IMR-90 (cell line): ENCODE results near the gene ST3GAL5. TPM values are rescaled to one million over a fixed set of nuclear protein-coding genes. Genes with fewer than 3 reads are reported as not detected.

Experiments used
- ATAC-seq: fragments of 200-7000 bp; cut with Tn5 transposase; 2 replicates; pipeline ENCODE4 v1.9.1; 2020; ENCODE audit warnings: low read depth, mild to moderate bottlenecking, moderate library complexity
- BruUV-seq: library from RNA; stranded (reverse); fragments of 400-500 nt; replicated peaks from 2 replicates; lab custom pipeline; 2021; lab: Mats Ljungman, UMichigan
- CTCF ChIA-PET: fragments of 300-600 bp; formaldehyde crosslinking; extraction: SDS; loops from one replicate; lab custom pipeline; 2021; ENCODE audit warnings: antibody characterized with exemption; lab: Yijun Ruan, JAX
- POLR2A ChIA-PET: fragments of 300-600 bp; sonication (Branson Sonifier 250); formaldehyde crosslinking; loops from one replicate; lab custom pipeline; 2022; ENCODE audit warnings: antibody characterized with exemption; ENCODE audit not compliant: unreplicated experiment; lab: Charles Lee
- DNase-seq: peaks from one replicate; pipeline ENCODE4 v3.0.0; 2013
- H2AFZ ChIP-seq: replicated peaks from 2 replicates; pipeline ENCODE3; 2013; ENCODE audit warnings: low read length, mild to moderate bottlenecking; ENCODE audit not compliant: poor library complexity
- H2AK5ac ChIP-seq: 2 replicates; pipeline ENCODE4 v1.6.1; 2013; ENCODE audit warnings: low read depth, low read length, inconsistent platforms
- H2AK9ac ChIP-seq: replicated peaks from 2 replicates; pipeline ENCODE3; 2013; ENCODE audit warnings: mild to moderate bottlenecking, low read depth, low read length, moderate library complexity; ENCODE audit not compliant: poor library complexity
- H2BK120ac ChIP-seq: 2 replicates; pipeline ENCODE4 v1.6.1; 2013; ENCODE audit warnings: low read depth, low read length, inconsistent platforms
- H2BK15ac ChIP-seq: 3 replicates; pipeline ENCODE4 v1.6.1; 2013; ENCODE audit warnings: low read depth, low read length, inconsistent platforms
- H2BK20ac ChIP-seq: 2 replicates; pipeline ENCODE4 v1.6.1; 2013; ENCODE audit warnings: low read depth, mild to moderate bottlenecking, inconsistent platforms, low read length, moderate library complexity
- H2BK5ac ChIP-seq: 2 replicates; pipeline ENCODE4 v1.6.1; 2013; ENCODE audit warnings: mild to moderate bottlenecking, low read depth, low read length, inconsistent platforms; ENCODE audit not compliant: poor library complexity, severe bottlenecking
- H3K14ac ChIP-seq: replicated peaks from 2 replicates; pipeline ENCODE4 v1.6.1; 2013; ENCODE audit warnings: low read depth, low read length, inconsistent platforms
- H3K18ac ChIP-seq: 2 replicates; pipeline ENCODE4 v1.6.1; 2013; ENCODE audit warnings: low read depth, low read length, control low read depth
- H3K23ac ChIP-seq: 2 replicates; pipeline ENCODE4 v1.6.1; 2013; ENCODE audit warnings: low read depth, low read length, inconsistent platforms
- H3K27ac ChIP-seq: 2 replicates; pipeline ENCODE4 v1.5.1; 2013; ENCODE audit warnings: mild to moderate bottlenecking, control low read depth, low read length; ENCODE audit not compliant: insufficient read depth
- H3K27me3 ChIP-seq: 2 replicates; pipeline ENCODE4 v1.6.1; 2013; ENCODE audit warnings: low read length; ENCODE audit not compliant: control insufficient read depth, insufficient read depth
- H3K36me3 ChIP-seq: 2 replicates; pipeline ENCODE4 v1.6.1; 2013; ENCODE audit warnings: low read length, mixed read lengths; ENCODE audit not compliant: control insufficient read depth, insufficient read depth
- H3K4ac ChIP-seq: 2 replicates; pipeline ENCODE4 v1.6.1; 2013; ENCODE audit warnings: low read depth, low read length, inconsistent platforms
- H3K4me1 ChIP-seq: 2 replicates; pipeline ENCODE4 v1.6.1; 2013; ENCODE audit warnings: low read length, mixed read lengths; ENCODE audit not compliant: control insufficient read depth, insufficient read depth
- H3K4me2 ChIP-seq: 2 replicates; pipeline ENCODE4 v1.6.1; 2013; ENCODE audit warnings: low read depth, mild to moderate bottlenecking, control low read depth, low read length, moderate library complexity
- H3K4me3 ChIP-seq: 2 replicates; pipeline ENCODE4 v1.5.1; 2013; ENCODE audit warnings: low read depth, mild to moderate bottlenecking, control low read depth, low read length, moderate library complexity; ENCODE audit not compliant: insufficient read depth
- H3K56ac ChIP-seq: 2 replicates; pipeline ENCODE4 v1.6.1; 2013; ENCODE audit warnings: low read length, inconsistent platforms; ENCODE audit not compliant: insufficient read depth; ENCODE audit errors: extremely low read depth
- H3K79me1 ChIP-seq, 2 experiments: 2 replicates each; pipeline ENCODE4 v1.6.1; 2013; ENCODE audit warnings: low read length in 2 of 2, inconsistent platforms in 1 of 2, low read depth in 1 of 2
- H3K9ac ChIP-seq: 2 replicates; pipeline ENCODE4 v1.6.1; 2013; ENCODE audit warnings: low read depth, low read length, control low read depth
- H3K9me1 ChIP-seq: 2 replicates; pipeline ENCODE4 v1.6.1; 2013; ENCODE audit warnings: low read length, inconsistent platforms; ENCODE audit not compliant: insufficient read depth
- H3K9me3 ChIP-seq: 2 replicates; pipeline ENCODE4 v1.6.1; 2013; ENCODE audit warnings: low read length; ENCODE audit not compliant: control insufficient read depth, insufficient read depth
- H4K20me1 ChIP-seq: 2 replicates; pipeline ENCODE4 v1.6.1; 2013; ENCODE audit warnings: low read length, inconsistent platforms; ENCODE audit not compliant: insufficient read depth
- H4K5ac ChIP-seq: 2 replicates; pipeline ENCODE4 v1.6.1; 2013; ENCODE audit warnings: mild to moderate bottlenecking, low read depth, low read length, control low read depth
- H4K8ac ChIP-seq, 2 experiments: 2 replicates each; pipeline ENCODE4 v1.6.1; 2013; ENCODE audit warnings: low read depth in 2 of 2, low read length in 2 of 2, control low read depth in 1 of 2, inconsistent platforms in 1 of 2
- H4K91ac ChIP-seq: 2 replicates; pipeline ENCODE4 v1.6.1; 2013; ENCODE audit warnings: low read depth, low read length, inconsistent platforms; ENCODE audit not compliant: insufficient read depth
- BHLHE40 ChIP-seq: fragments of 150-350 bp; IDR thresholded peaks from 2 replicates; pipeline ENCODE4 v1.6.1; 2016; ENCODE audit warnings: mild to moderate bottlenecking, low read depth, low read length
- CEBPB ChIP-seq: IDR thresholded peaks from 2 replicates; pipeline ENCODE4 v1.6.1; 2012; ENCODE audit warnings: low read depth, low read length, improper control_type of control experiment
- CHD1 ChIP-seq: IDR thresholded peaks from 2 replicates; pipeline ENCODE4 v1.6.1; 2012; ENCODE audit warnings: low read depth, low read length, improper control_type of control experiment
- CTCF ChIP-seq: conservative IDR thresholded peaks from 2 replicates; pipeline ENCODE4 v1.5.1; 2012; ENCODE audit warnings: mild to moderate bottlenecking, low read depth, low read length, improper control_type of control experiment
- FOS ChIP-seq: fragments of 150-350 bp; IDR thresholded peaks from 2 replicates; pipeline ENCODE4 v1.6.1; 2016; ENCODE audit warnings: low read depth, low read length
- MAFK ChIP-seq: IDR thresholded peaks from 2 replicates; pipeline ENCODE4 v1.6.1; 2012; ENCODE audit warnings: low read depth, low read length, improper control_type of control experiment
- MAZ ChIP-seq: IDR thresholded peaks from 2 replicates; pipeline ENCODE4 v1.6.1; 2012; ENCODE audit warnings: low read depth, mild to moderate bottlenecking, low read length, improper control_type of control experiment, moderate library complexity, borderline replicate concordance
- MXI1 ChIP-seq: IDR thresholded peaks from 2 replicates; pipeline ENCODE4 v1.6.1; 2012; ENCODE audit warnings: low read depth, mild to moderate bottlenecking, low read length, moderate library complexity, borderline replicate concordance
- NFE2L2 ChIP-seq: fragments of 150-350 bp; IDR thresholded peaks from 2 replicates; pipeline ENCODE4 v1.6.1; 2016; ENCODE audit warnings: low read depth, mild to moderate bottlenecking, low read length
- POLR2A ChIP-seq: IDR thresholded peaks from 2 replicates; pipeline ENCODE4 v1.6.1; 2012; ENCODE audit warnings: mild to moderate bottlenecking, low read depth, low read length
- RAD21 ChIP-seq: IDR thresholded peaks from 2 replicates; pipeline ENCODE4 v1.6.1; 2012; ENCODE audit warnings: low read length, improper control_type of control experiment
- RCOR1 ChIP-seq: IDR thresholded peaks from 2 replicates; pipeline ENCODE4 v1.6.1; 2012; ENCODE audit warnings: mild to moderate bottlenecking, low read length, improper control_type of control experiment; ENCODE audit not compliant: insufficient replicate concordance
- RFX5 ChIP-seq: IDR thresholded peaks from 2 replicates; pipeline ENCODE4 v1.8.0; 2012; ENCODE audit warnings: low read depth, mild to moderate bottlenecking, low read length, moderate library complexity
- SMC3 ChIP-seq: fragments of 150-350 bp; IDR thresholded peaks from 2 replicates; pipeline ENCODE4 v1.6.1; 2016; ENCODE audit warnings: low read depth, mild to moderate bottlenecking, antibody characterized with exemption, low read length, moderate library complexity
- WGBS, 2 experiments: methylation state at CpG; one replicate each; pipeline versions ENCODE4 v1.1.5 to v1.1.7; 2013; ENCODE audit warnings: missing lambda C conversion rate in 2 of 2; ENCODE audit not compliant: insufficient read length in 1 of 2; ENCODE audit errors: extremely low coverage in 2 of 2; 5-methylcytosine and 5-hydroxymethylcytosine counted together
- dilution Hi-C: fragments of 300-500 bp; cut with HindIII; formaldehyde crosslinking; loops from one replicate; pipeline ENCODE4 v1.14.3; 2018; ENCODE audit warnings: low sequenced_read_pairs; ENCODE audit not compliant: unreplicated experiment
- in situ Hi-C: fragments of 300-500 bp; cut with MboI; formaldehyde crosslinking; loops from 3 replicates; pipeline ENCODE4 v1.14.3; 2019; ENCODE audit warnings: low sequenced_read_pairs, inconsistent platforms, mixed read lengths
- intact Hi-C: fragments of 100-400 bp; cut with micrococcal nuclease; formaldehyde crosslinking; loops from 2 replicates; pipeline ENCODE4 v1.10.0; 2022
- polyA plus RNA-seq, 3 experiments: library from polyadenylated mRNA; depleted of rRNA; stranded (reverse); fragments of >200 nt; gene quantifications; 2 replicates each; pipeline ENCODE4 v1.2.3, GENCODE V29; 2012; ENCODE audit warnings: low replicate concordance in 1 of 3
- total RNA-seq: library from RNA; depleted of rRNA; stranded (reverse); fragments of >200 nt; gene quantifications from 2 replicates; pipeline ENCODE4 v1.2.3, GENCODE V29; 2012
- TF ChIP-seq, protein P1 (sequence below): fragments of 150-350 bp; IDR thresholded peaks from 2 replicates; pipeline ENCODE4 v1.6.1; 2016; ENCODE audit warnings: low read depth, mild to moderate bottlenecking, low read length, moderate library complexity, borderline replicate concordance
- TF ChIP-seq, protein P2 (sequence below): fragments of 150-350 bp; IDR thresholded peaks from 2 replicates; pipeline ENCODE4 v1.6.1; 2017; ENCODE audit warnings: mild to moderate bottlenecking, antibody characterized with exemption, low read length, low read depth

The ST3GAL5 gene
- total and polyA plus RNA-seq, 2 of the 4 experiments (the other 2 are of a cell fraction) = 16.8 to 21.0 TPM

DNA sequence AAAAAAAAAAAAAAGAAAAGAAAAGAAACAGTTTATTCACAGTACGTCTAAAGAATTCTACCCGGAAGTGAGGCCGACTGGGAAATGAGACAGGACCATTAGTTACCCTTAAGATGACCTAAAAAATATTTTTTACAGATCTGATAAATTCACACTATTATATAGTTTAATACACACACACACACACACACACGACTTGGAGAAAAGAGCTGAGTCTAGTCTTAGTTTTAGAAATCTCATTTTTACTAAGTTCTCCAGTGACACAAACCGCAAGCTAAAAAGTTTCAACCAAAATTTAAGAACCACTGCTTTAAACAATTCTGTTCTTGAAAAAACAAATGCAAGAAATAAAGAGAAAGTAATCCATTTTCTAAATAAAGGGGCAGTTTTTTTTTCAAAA, 27.1 kb downstream of the ST3GAL5 start:
- Histone ChIP-seq H4K8ac (no peak overlapping the region), H3K79me1 (peaks cover 0 to 3% of the 10 kb centered on the region in 2 experiments; a peak in 1 of 4 replicates), H4K5ac (no peak overlapping the region), H2AFZ (no peak overlapping the region), H2BK120ac (no peak overlapping the region), H3K9me3 (no peaks in the 10 kb centered on the region), H3K14ac (no peak overlapping the region), H4K20me1 (peaks cover 4% of the 10 kb centered on the region; the same call in 1 of the 2 replicates), H2BK15ac (no peak overlapping the region), H3K4me3 (no peak overlapping the region), H3K36me3 (peaks cover 4% of the 10 kb centered on the region; the same call in 1 of the 2 replicates), H3K4me1 (peaks cover 11% of the 10 kb centered on the region), H2BK20ac (no peak overlapping the region), H2AK5ac (no peak overlapping the region), H3K18ac (no peak overlapping the region), H2AK9ac (no peak overlapping the region), H3K9me1 (peaks cover 6% of the 10 kb centered on the region; the same call in 1 of the 2 replicates), H4K91ac (no peak overlapping the region), H3K56ac (no peak overlapping the region), H3K27ac (no peak overlapping the region), H3K4me2 (no peak overlapping the region), H3K9ac (no peak overlapping the region), H3K4ac (no peak overlapping the region), H3K27me3 (no peaks in the 10 kb centered on the region), H3K23ac (no peak overlapping the region), H2BK5ac (no peak overlapping the region)
- dilution Hi-C loops (no loop called here), intact Hi-C loops (loop anchor here (10.0 kb wide), 1 partner anchor 63 kb away; no protein-coding TSS in a partner anchor), in situ Hi-C loops (no loop called here)
- no peak for TF ChIP-seq CTCF
- TF ChIP-seq CHD1 = no peak
- no peak for TF ChIP-seq MAFK
- no peak for TF ChIP-seq POLR2A
- TF ChIP-seq RCOR1 = no peak
- TF ChIP-seq FOS = no peak
- TF ChIP-seq SMC3 = no peak
- no peak for TF ChIP-seq RFX5
- TF ChIP-seq, protein P1, sequence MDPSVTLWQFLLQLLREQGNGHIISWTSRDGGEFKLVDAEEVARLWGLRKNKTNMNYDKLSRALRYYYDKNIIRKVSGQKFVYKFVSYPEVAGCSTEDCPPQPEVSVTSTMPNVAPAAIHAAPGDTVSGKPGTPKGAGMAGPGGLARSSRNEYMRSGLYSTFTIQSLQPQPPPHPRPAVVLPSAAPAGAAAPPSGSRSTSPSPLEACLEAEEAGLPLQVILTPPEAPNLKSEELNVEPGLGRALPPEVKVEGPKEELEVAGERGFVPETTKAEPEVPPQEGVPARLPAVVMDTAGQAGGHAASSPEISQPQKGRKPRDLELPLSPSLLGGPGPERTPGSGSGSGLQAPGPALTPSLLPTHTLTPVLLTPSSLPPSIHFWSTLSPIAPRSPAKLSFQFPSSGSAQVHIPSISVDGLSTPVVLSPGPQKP = no peak
- TF ChIP-seq MAZ = no peak
- TF ChIP-seq CEBPB = no peak
- TF ChIP-seq, protein P2, sequence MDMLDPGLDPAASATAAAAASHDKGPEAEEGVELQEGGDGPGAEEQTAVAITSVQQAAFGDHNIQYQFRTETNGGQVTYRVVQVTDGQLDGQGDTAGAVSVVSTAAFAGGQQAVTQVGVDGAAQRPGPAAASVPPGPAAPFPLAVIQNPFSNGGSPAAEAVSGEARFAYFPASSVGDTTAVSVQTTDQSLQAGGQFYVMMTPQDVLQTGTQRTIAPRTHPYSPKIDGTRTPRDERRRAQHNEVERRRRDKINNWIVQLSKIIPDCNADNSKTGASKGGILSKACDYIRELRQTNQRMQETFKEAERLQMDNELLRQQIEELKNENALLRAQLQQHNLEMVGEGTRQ = no peak
- TF ChIP-seq MXI1 = no peak
- TF ChIP-seq RAD21 = no peak
- TF ChIP-seq NFE2L2 = no peak
- no peak for TF ChIP-seq BHLHE40
- no TSS peak for BruUV-seq
- ChIA-PET CTCF (no interaction called here), POLR2A (interaction anchor here (0.7 kb wide), 1 partner anchor 28 kb away, joined by 4 read pairs; no protein-coding TSS in a partner anchor)
- no CpG with 5 or more reads among the region's 5 CpGs for WGBS, 2 experiments
- ATAC-seq = no peak
- no peak for DNase-seq
